ENCODE results near the gene PCSK5. TPM values are rescaled to one million over a fixed set of nuclear protein-coding genes. Genes with fewer than 3 reads are reported as not detected.

The PCSK5 gene
- total and polyA plus RNA-seq, 8 donors: 0.37 to 86.3 (median 4.9) TPM

DNA sequence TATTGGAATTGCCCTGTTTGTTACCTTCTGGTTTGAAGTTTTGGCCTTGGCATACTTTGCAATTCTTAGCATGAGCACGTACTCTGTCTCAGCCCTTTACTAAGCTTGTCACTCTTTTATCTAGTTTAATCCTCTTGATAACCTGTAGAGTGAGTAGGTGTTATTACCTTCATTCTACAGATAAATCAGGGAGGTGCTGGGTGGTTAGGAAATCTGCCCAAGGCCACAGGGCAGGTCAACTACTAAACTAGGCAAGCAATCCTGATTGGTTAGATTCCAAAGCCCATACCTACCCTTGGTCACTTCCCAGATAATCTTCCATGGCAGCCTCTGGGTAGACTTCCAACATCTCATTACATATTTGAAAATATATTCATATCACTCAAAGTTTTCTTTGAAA, 65.7 kb downstream of the PCSK5 start:
- Histone ChIP-seq H3K9me3 (no peaks in the 10 kb centered on the region), H3K4me3 (no peak overlapping the region), H3K27me3 (no peaks in the 10 kb centered on the region), H3K27ac (no peak overlapping the region), H3K4me1 (peaks cover 5 to 20% (median 13%) of the 10 kb centered on the region in 4 donors), H3K36me3 (no peaks in the 10 kb centered on the region)
- TF ChIP-seq EP300 (IDR thresholded peaks at IDR 0.05) (no peak), POLR2A (IDR thresholded peaks at IDR 0.05) (no peak), POLR2AphosphoS5 (IDR thresholded peaks at IDR 0.05) (no peak), CTCF (IDR thresholded peaks at IDR 0.05) (no peak)
- 53 to 65% (median 62%) methylated on average over 1 of the region's 1 CpG for WGBS, 5 donors
- intact Hi-C loops (cut with DNase I; ENCODE audit: low total_unique reads): no loop called here
- no peak for DNase-seq

DNA sequence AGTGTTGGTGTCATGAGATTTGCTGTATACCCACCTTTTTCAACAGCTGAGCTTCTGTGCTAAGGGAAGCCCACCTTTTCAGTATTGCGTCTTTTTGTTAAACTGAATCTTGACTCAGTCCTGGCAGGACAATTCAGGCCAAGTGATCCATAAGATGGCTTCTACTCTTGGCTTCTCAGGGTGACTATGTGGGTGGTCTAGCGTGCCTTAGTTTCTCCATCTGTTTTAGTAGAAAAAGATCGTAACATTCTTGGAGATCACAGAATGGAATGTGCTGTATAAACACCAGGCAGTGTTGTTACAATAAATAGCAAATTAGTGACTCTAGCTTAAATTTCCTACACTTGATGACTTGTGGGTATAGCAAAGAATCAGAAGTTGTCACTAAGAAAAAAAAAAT, 66.6 kb downstream of the PCSK5 start:
- H3K36me3 ChIP-seq: no peaks in the 10 kb centered on the region
- 72 to 89% (median 77%) methylated on average over 3 of the region's 3 CpGs for WGBS, 5 donors
- no peak overlapping the region for H3K27ac ChIP-seq
- no peaks in the 10 kb centered on the region for H3K27me3 ChIP-seq
- no peak overlapping the region for H3K4me3 ChIP-seq
- DNase-seq: no peak
- H3K4me1 ChIP-seq: peaks cover 5 to 20% (median 13%) of the 10 kb centered on the region in 4 donors
- intact Hi-C loops (cut with DNase I; ENCODE audit: low total_unique reads): no loop called here
- TF ChIP-seq POLR2AphosphoS5 (IDR thresholded peaks at IDR 0.05): no peak
- TF ChIP-seq POLR2A (IDR thresholded peaks at IDR 0.05): no peak
- TF ChIP-seq CTCF (IDR thresholded peaks at IDR 0.05): no peak
- no peak for TF ChIP-seq EP300 (IDR thresholded peaks at IDR 0.05)
- H3K9me3 ChIP-seq: no peaks in the 10 kb centered on the region

DNA sequence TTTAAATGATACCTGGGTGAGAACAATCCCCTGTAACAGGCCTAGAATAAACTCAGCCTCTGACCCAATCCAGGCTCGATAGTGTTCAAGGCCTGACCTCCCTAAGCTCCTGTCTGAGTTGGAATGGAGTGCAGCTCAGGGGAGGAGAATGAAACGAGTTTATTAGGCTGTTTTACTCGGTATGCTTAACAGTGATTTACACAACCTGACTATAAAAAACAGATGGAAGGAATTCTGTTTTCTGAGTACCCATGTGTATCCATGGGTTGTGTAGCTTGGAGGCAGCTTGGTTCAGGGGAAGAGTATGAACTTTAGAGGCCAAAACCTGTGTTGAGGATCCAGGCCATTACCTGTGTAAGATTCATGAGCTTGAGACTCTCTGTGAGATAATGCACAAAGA, 67.8 kb downstream of the PCSK5 start:
- intact Hi-C loops (cut with DNase I; ENCODE audit: low total_unique reads): no loop called here
- Histone ChIP-seq H3K9me3 (no peaks in the 10 kb centered on the region), H3K4me1 (peaks cover 5 to 20% (median 11%) of the 10 kb centered on the region in 4 donors), H3K27me3 (no peaks in the 10 kb centered on the region), H3K36me3 (no peaks in the 10 kb centered on the region), H3K4me3 (no peak overlapping the region), H3K27ac (no peak overlapping the region)
- TF ChIP-seq POLR2A (IDR thresholded peaks at IDR 0.05) (no peak), POLR2AphosphoS5 (IDR thresholded peaks at IDR 0.05) (no peak), EP300 (IDR thresholded peaks at IDR 0.05) (no peak), CTCF (IDR thresholded peaks at IDR 0.05) (no peak)
- no peak for DNase-seq
- 18 to 52% (median 29%) methylated on average over 3 of the region's 3 CpGs for WGBS, 5 donors

GRCh38 chr9:75960551-75960950, 70.1 kb downstream of the PCSK5 start:
- Histone ChIP-seq H3K4me1 (peaks cover 5 to 29% (median 18%) of the 10 kb centered on the region in 4 donors), H3K4me3 (no peak overlapping the region), H3K27me3 (no peaks in the 10 kb centered on the region), H3K36me3 (no peaks in the 10 kb centered on the region), H3K9me3 (no peaks in the 10 kb centered on the region), H3K27ac (no peak overlapping the region)
- intact Hi-C loops (cut with DNase I; ENCODE audit: low total_unique reads): no loop called here
- peak in 1 of 2 donors; percentile 40 for DNase-seq
- 67 to 83% (median 77%) methylated on average over 6 of the region's 6 CpGs for WGBS, 5 donors
- TF ChIP-seq POLR2A (IDR thresholded peaks at IDR 0.05) (no peak), POLR2AphosphoS5 (IDR thresholded peaks at IDR 0.05) (no peak), EP300 (IDR thresholded peaks at IDR 0.05) (no peak), CTCF (IDR thresholded peaks at IDR 0.05) (no peak)

All from stomach (tissue), 9 donors.